K562 (cell line): ENCODE results near the gene KHSRP. TPM values are rescaled to one million over a fixed set of nuclear protein-coding genes. Genes with fewer than 3 reads are reported as not detected.
A peak's percentile ranks its signal among the peaks of the same experiment; 100 is the strongest.

ENCODE experiments used
- ATF4 ChIP-seq: fragments of 450-650 bp; formaldehyde crosslinking; IDR thresholded peaks from 2 replicates; pipeline ENCODE4 v1.4.0; 2022; ENCODE audit warnings: mild to moderate bottlenecking, moderate library complexity
- ETS2 ChIP-seq: IDR thresholded peaks from 2 replicates; pipeline ENCODE4 v1.6.1; 2016; ENCODE audit warnings: borderline replicate concordance, missing genetic modification characterization, mild to moderate bottlenecking, moderate library complexity, missing compliant biosample characterization; ENCODE audit not compliant: poor library complexity, severe bottlenecking
- FOXP4 ChIP-seq: sonication (generic); formaldehyde crosslinking; IDR thresholded peaks from 2 replicates; pipeline ENCODE4 v1.8.0; 2022; ENCODE audit warnings: mild to moderate bottlenecking, missing genetic modification reagents, borderline replicate concordance
- HMGN3 ChIP-seq: IDR thresholded peaks from 2 replicates; pipeline ENCODE4 v1.6.1; 2011; ENCODE audit warnings: borderline replicate concordance, low read depth, mild to moderate bottlenecking, mixed read lengths, low read length; ENCODE audit not compliant: insufficient read length; ENCODE audit errors: extremely low read depth
- HNRNPL ChIP-seq: fragments of 200-400 bp; formaldehyde crosslinking; IDR thresholded peaks from 2 replicates; pipeline ENCODE4 v1.6.1; 2017; ENCODE audit warnings: low read depth, mild to moderate bottlenecking, low read length
- IRF1 ChIP-seq: sonication (generic); formaldehyde crosslinking; IDR thresholded peaks from 2 replicates; pipeline ENCODE4 v1.8.0; 2022; ENCODE audit warnings: missing genetic modification reagents, mild to moderate bottlenecking, borderline replicate concordance
- JUND ChIP-seq, 2 experiments: IDR thresholded peaks; 2 replicates in 1 of 2; 3 replicates in 1 of 2; pipeline ENCODE4 v1.6.1; 2011; ENCODE audit warnings: borderline replicate concordance in 2 of 2, low read depth in 2 of 2, low read length in 2 of 2, improper control_type of control experiment in 1 of 2, missing biosample characterization in 1 of 2, missing genetic modification characterization in 1 of 2, missing genetic modification reagents in 1 of 2
- KAT7 ChIP-seq: sonication (generic); formaldehyde crosslinking; IDR thresholded peaks from 2 replicates; pipeline ENCODE4 v1.8.0; 2022; ENCODE audit warnings: missing genetic modification reagents, mild to moderate bottlenecking, borderline replicate concordance
- KDM4B ChIP-seq, 2 experiments: fragments of 450-650 bp in 1 of 2; sonication (generic) in 1 of 2; IDR thresholded peaks; 2 replicates each; pipeline ENCODE4 v1.6.1; 2016 to 2017; ENCODE audit warnings: borderline replicate concordance in 2 of 2, antibody characterized with exemption in 1 of 2, low read depth in 1 of 2, mild to moderate bottlenecking in 1 of 2
- MCM2 ChIP-seq: fragments of 450-650 bp; IDR thresholded peaks from 2 replicates; pipeline ENCODE4 v1.6.1; 2017; ENCODE audit warnings: low read depth, mild to moderate bottlenecking
- MEF2D ChIP-seq: conservative IDR thresholded peaks from 2 replicates; pipeline ENCODE4 v1.6.1; 2016; ENCODE audit warnings: low read depth, missing genetic modification characterization, missing compliant biosample characterization
- NCOA4 ChIP-seq: fragments of 450-650 bp; IDR thresholded peaks from 2 replicates; pipeline ENCODE4 v1.6.1; 2018; ENCODE audit warnings: mild to moderate bottlenecking; ENCODE audit not compliant: partially characterized antibody
- POU5F1 ChIP-seq: fragments of 150-350 bp; IDR thresholded peaks from 2 replicates; pipeline ENCODE4 v1.6.1; 2014; ENCODE audit warnings: borderline replicate concordance, low read length, low read depth, mild to moderate bottlenecking; ENCODE audit not compliant: partially characterized antibody
- SMARCC2 ChIP-seq: fragments of 450-650 bp; IDR thresholded peaks from 2 replicates; pipeline ENCODE4 v1.6.1; 2017; ENCODE audit warnings: antibody characterized with exemption, moderate library complexity, mild to moderate bottlenecking, low read depth
- ZNF175 ChIP-seq: fragments of 200-800 bp; sonication (Bioruptor generic); IDR thresholded peaks from 2 replicates; pipeline ENCODE4 v1.6.1; 2016; ENCODE audit warnings: low read depth, mild to moderate bottlenecking, missing genetic modification characterization, missing compliant biosample characterization
- ZNF589 ChIP-seq: fragments of 200-800 bp; sonication (Bioruptor generic); IDR thresholded peaks from 2 replicates; pipeline ENCODE4 v1.6.1; 2016; ENCODE audit warnings: low read depth, missing genetic modification characterization, missing compliant biosample characterization
- ZNF668 ChIP-seq: fragments of 250-450 bp; sonication (Bioruptor Pico); IDR thresholded peaks from 2 replicates; pipeline ENCODE4 v1.8.0; 2022; ENCODE audit warnings: mild to moderate bottlenecking, inconsistent platforms
- polyA plus RNA-seq, 8 experiments: library from polyadenylated mRNA; depleted of rRNA in 4 of 8; stranded (reverse) in 5 of 8; unstranded in 3 of 8; fragments of >200 nt; fragmentation: Nextera tagmentation in 2 of 8; fragmentation: Illumina TruSeq in 1 of 8; extraction: Ambion mirVana in 2 of 8; extraction: Trizol in 1 of 8; gene quantifications; 2 replicates each; pipeline versions ENCODE4 v1.2.1 to v1.2.3, GENCODE V29; 2011 to 2014; ENCODE audit warnings: inconsistent platforms in 1 of 8, missing spikeins in 1 of 8
- total RNA-seq, 7 experiments: library from RNA; depleted of rRNA in 6 of 7; stranded (reverse); fragments of >200 nt in 6 of 7; fragmentation: Illumina TruSeq in 2 of 7; extraction: Trizol in 2 of 7; gene quantifications; 2 replicates each; pipeline versions ENCODE4 v1.2.1 to v1.2.3, GENCODE V29; 2011 to 2021; ENCODE audit warnings: low replicate concordance in 1 of 7
- TF ChIP-seq, protein P1 (sequence below): fragments of 250-450 bp; sonication (Bioruptor Pico); IDR thresholded peaks from 2 replicates; pipeline ENCODE4 v1.4.0; 2020; ENCODE audit warnings: mild to moderate bottlenecking
- TF ChIP-seq, protein P2 (sequence below): sonication (generic); formaldehyde crosslinking; IDR thresholded peaks from 2 replicates; pipeline ENCODE4 v1.8.1; 2022; ENCODE audit warnings: missing genetic modification reagents

The KHSRP gene
- total and polyA plus RNA-seq, 9 of the 15 experiments (the other 6 are each of a cell fraction or from before 2014, with no cell fraction given), result 4.2 to 564 (median 139) TPM

DNA sequence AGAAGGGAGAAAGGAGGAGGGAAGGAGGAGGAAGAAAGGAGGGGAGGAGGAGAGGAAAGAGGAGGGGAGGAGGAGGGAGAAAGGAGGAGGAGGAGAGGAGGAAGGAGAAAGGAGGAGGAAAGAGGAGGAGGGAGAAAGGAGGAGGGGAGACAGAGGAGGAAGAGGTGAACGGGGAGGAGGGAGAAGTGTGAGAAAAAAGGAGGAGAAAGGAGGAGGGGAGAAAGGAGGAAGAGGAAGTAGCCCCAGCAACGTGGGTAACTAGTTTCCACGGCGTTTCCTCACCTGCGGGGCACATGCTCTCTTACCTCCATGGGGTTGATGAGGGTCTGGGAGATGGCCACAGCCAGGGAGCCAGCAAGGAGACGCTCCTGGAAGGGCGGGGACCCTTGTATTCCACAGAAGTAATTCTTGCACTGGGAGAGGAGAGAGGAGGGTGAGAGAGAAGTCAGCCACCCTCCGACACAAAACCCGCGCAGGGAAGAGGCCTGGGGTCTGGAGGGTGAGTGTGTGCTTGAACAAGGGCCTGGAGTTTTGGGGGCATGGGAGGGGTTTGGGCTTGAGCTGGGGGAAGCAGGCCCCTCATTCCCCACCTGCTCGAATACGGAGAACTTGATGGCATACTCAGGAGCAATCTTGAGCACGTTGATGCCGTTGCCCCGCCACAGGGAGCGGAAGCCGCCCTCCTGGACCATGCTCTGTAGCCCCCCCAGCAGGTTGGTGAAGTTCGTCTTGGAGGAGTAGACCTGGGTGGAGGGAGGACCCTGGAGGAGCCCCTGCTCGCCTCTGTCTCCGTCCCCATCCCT lies 5.0 kb upstream of the KHSRP start (continued):
- TF ChIP-seq ATF4 (CRISPR knock-in tag), result no peak
- peak; percentile 34 for TF ChIP-seq NCOA4
- no peak for TF ChIP-seq KDM4B (IDR thresholded peaks at IDR 0.05; ENCODE audit: borderline replicate concordance in 2 of 2, low read depth in 1 of 2)
- no peak for TF ChIP-seq ZNF668 (CRISPR knock-in tag)
- TF ChIP-seq MCM2, result no peak; the same call in 1 of the 2 replicates
- TF ChIP-seq IRF1, result no peak
- TF ChIP-seq, protein P1, sequence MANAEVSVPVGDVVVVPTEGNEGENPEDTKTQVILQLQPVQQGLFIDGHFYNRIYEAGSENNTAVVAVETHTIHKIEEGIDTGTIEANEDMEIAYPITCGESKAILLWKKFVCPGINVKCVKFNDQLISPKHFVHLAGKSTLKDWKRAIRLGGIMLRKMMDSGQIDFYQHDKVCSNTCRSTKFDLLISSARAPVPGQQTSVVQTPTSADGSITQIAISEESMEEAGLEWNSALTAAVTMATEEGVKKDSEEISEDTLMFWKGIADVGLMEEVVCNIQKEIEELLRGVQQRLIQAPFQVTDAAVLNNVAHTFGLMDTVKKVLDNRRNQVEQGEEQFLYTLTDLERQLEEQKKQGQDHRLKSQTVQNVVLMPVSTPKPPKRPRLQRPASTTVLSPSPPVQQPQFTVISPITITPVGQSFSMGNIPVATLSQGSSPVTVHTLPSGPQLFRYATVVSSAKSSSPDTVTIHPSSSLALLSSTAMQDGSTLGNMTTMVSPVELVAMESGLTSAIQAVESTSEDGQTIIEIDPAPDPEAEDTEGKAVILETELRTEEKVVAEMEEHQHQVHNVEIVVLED (CRISPR knock-in tag), result no peak
- no peak for TF ChIP-seq POU5F1
- no peak for TF ChIP-seq ZNF175 (CRISPR knock-in tag)
- no peak for TF ChIP-seq FOXP4 (CRISPR knock-in tag)
- TF ChIP-seq ZNF589 (CRISPR knock-in tag), result no peak
- no peak for TF ChIP-seq KAT7 (CRISPR knock-in tag)
- TF ChIP-seq JUND (IDR thresholded peaks at IDR 0.05; ENCODE audit: borderline replicate concordance, low read depth, low read length), result no peak
- no peak for TF ChIP-seq JUND (tag; IDR thresholded peaks at IDR 0.05; ENCODE audit: borderline replicate concordance, low read depth, low read length)
- TF ChIP-seq MEF2D (tag), result no peak
- no peak for TF ChIP-seq SMARCC2
- TF ChIP-seq HMGN3, result no peak
- no peak for TF ChIP-seq HNRNPL
- TF ChIP-seq, protein P2, sequence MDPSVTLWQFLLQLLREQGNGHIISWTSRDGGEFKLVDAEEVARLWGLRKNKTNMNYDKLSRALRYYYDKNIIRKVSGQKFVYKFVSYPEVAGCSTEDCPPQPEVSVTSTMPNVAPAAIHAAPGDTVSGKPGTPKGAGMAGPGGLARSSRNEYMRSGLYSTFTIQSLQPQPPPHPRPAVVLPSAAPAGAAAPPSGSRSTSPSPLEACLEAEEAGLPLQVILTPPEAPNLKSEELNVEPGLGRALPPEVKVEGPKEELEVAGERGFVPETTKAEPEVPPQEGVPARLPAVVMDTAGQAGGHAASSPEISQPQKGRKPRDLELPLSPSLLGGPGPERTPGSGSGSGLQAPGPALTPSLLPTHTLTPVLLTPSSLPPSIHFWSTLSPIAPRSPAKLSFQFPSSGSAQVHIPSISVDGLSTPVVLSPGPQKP (CRISPR knock-in tag), result no peak
- TF ChIP-seq ETS2, result no peak
